Measurements from ENCODE around the gene TRAPPC5.

TRAPPC5 gene

DNA sequence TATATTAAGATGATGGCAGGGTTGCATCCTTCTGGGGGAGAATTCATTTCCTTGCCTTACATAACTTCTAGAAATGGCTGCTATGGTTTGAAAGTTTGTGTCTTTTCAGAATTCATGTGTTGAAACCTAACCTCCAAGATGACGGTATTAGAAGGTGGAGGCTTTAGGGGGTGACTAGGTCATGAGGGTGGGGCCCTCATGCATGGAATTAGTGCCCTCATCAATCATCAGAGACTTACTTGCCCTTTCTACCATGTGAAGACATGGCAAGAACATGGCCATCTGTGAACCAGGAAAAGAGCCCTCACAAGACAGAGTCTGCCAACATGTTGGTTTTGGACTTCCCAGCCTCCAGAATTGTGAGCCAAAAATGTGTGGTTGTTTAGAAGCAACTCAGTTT is 36.1 kb downstream of the TRAPPC5 start:
- Mint-ChIP-seq H3K27ac (peak overlapping the region; percentile 46), H3K4me3 (no peak overlapping the region), H3K27me3 (no peaks in the 10 kb centered on the region), H3K36me3 (no peaks in the 10 kb centered on the region), H3K9me3 (ENCODE audit: low read depth) (no peaks in the 10 kb centered on the region), H3K4me1 (ENCODE audit: low read depth) (peaks cover 34% of the 10 kb centered on the region)

DNA sequence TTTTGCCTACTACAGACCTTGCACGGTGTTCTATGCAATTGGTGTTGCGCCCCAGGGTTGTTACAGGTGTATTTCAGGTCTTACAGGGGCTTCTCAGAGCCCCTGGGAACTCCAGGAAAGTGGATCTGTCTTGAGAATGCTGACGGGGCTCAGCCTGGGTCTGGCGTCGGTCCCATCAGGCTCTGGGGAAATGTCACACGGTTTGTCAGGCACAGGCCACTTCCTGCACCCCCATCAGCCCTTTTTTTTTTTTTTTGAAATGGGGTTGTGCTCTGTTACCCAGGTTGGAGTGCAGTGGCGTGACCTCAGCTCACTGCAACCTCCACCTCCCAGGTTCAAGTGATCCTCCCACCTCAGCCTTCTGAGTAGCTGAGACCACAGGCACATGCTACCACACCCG is 38.0 kb downstream of the TRAPPC5 start:
- Mint-ChIP-seq H3K4me3 (peak overlapping the region; percentile 48), H3K36me3 (no peaks in the 10 kb centered on the region), H3K27me3 (no peaks in the 10 kb centered on the region), H3K27ac (peak overlapping the region; percentile 70), H3K9me3 (ENCODE audit: low read depth) (no peaks in the 10 kb centered on the region), H3K4me1 (ENCODE audit: low read depth) (peaks cover 34% of the 10 kb centered on the region)

GRCh38 chr19:7720351-7720750 is 39.7 kb downstream of the TRAPPC5 start:
- Mint-ChIP-seq H3K36me3 (no peaks in the 10 kb centered on the region), H3K4me3 (no peak overlapping the region), H3K27me3 (no peaks in the 10 kb centered on the region), H3K27ac (no peak overlapping the region), H3K4me1 (ENCODE audit: low read depth) (peaks cover 23% of the 10 kb centered on the region), H3K9me3 (ENCODE audit: low read depth) (no peaks in the 10 kb centered on the region)

GRCh38 chr19:7722231-7722651 is 41.6 kb downstream of the TRAPPC5 start:
- no peaks in the 10 kb centered on the region for H3K27me3 Mint-ChIP-seq
- H3K4me1 Mint-ChIP-seq (ENCODE audit: low read depth), result peaks cover 14% of the 10 kb centered on the region
- no peaks in the 10 kb centered on the region for H3K9me3 Mint-ChIP-seq (ENCODE audit: low read depth)
- H3K36me3 Mint-ChIP-seq, result no peaks in the 10 kb centered on the region
- no peak overlapping the region for H3K27ac Mint-ChIP-seq
- no peak overlapping the region for H3K4me3 Mint-ChIP-seq

- Mint-ChIP-seq H3K27me3 (peaks cover 21% of the 10 kb centered on the region), H3K4me3 (no peak overlapping the region), H3K36me3 (peaks cover 3% of the 10 kb centered on the region), H3K9me3 (ENCODE audit: low read depth) (no peaks in the 10 kb centered on the region), H3K4me1 (ENCODE audit: low read depth) (peaks cover 12% of the 10 kb centered on the region), H3K27ac (no peak overlapping the region)
Observed at GRCh38 chr19:7725791-7726190, 45.2 kb downstream of the TRAPPC5 start.

DNA sequence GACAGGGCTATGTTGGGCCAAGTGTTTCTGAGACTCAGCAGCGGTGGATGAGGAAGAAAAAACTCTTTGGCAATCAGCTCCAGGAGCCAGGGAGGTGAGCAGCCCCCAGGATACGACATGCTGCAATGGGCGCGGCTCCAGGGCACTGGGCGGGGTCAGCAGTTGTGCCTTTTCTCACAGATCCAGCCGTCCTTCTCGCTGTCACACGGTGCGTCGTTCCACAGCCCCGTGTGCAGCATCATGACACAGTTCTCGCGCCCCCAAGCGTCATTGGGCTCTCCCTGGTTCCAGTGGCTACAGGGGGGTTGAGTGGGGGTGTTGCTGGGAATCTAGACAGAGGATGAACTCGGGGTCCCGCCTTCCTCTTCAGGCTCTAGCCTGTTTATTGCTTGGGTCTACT is 48.6 kb downstream of the TRAPPC5 start:
- Mint-ChIP-seq H3K36me3 (peaks cover 3% of the 10 kb centered on the region), H3K4me3 (no peak overlapping the region), H3K4me1 (ENCODE audit: low read depth) (peaks cover 12% of the 10 kb centered on the region), H3K27me3 (peaks cover 23% of the 10 kb centered on the region), H3K9me3 (ENCODE audit: low read depth) (no peaks in the 10 kb centered on the region), H3K27ac (no peak overlapping the region)

DNA sequence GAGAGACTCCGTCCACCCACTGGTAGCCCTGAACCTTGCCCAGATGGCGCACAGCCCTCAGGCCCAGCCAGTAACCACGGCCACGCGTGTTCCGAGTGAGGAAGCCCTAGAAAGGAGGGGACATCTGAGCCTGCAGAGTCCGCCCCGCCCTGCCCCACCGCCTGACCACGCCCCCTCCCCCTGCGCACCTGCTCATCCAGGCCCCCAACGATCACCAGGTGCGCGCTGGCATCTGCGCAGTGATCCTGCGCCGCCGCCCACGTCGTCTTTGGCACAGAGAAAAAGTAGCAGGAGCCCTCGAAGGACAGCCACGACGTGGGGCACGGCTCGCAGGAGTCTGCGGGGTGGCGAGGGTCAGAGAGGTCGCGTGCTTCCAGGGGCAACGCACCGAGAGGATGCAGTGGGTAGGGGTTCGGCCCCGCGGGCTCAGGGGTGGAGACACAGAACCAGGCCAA is 49.2 kb downstream of the TRAPPC5 start:
- Mint-ChIP-seq H3K4me1 (ENCODE audit: low read depth) (peaks cover 12% of the 10 kb centered on the region), H3K9me3 (ENCODE audit: low read depth) (no peaks in the 10 kb centered on the region), H3K4me3 (peak overlapping the region; percentile 60), H3K27me3 (peaks cover 23% of the 10 kb centered on the region), H3K36me3 (peaks cover 3% of the 10 kb centered on the region), H3K27ac (no peak overlapping the region)

GRCh38 chr19:7730286-7731217 is 49.9 kb downstream of the TRAPPC5 start:
- no peak overlapping the region for H3K27ac Mint-ChIP-seq
- H3K9me3 Mint-ChIP-seq (ENCODE audit: low read depth), result no peaks in the 10 kb centered on the region
- peaks cover 3% of the 10 kb centered on the region for H3K36me3 Mint-ChIP-seq
- H3K27me3 Mint-ChIP-seq, result peaks cover 23% of the 10 kb centered on the region
- no peak overlapping the region for H3K4me3 Mint-ChIP-seq
- H3K4me1 Mint-ChIP-seq (ENCODE audit: low read depth), result peaks cover 12% of the 10 kb centered on the region

GRCh38 chr19:7731218-7731595 is 50.6 kb downstream of the TRAPPC5 start:
- Mint-ChIP-seq H3K4me3 (no peak overlapping the region), H3K9me3 (ENCODE audit: low read depth) (no peaks in the 10 kb centered on the region), H3K36me3 (peaks cover 3% of the 10 kb centered on the region), H3K27me3 (peaks cover 23% of the 10 kb centered on the region), H3K27ac (no peak overlapping the region), H3K4me1 (ENCODE audit: low read depth) (peaks cover 12% of the 10 kb centered on the region)

DNA sequence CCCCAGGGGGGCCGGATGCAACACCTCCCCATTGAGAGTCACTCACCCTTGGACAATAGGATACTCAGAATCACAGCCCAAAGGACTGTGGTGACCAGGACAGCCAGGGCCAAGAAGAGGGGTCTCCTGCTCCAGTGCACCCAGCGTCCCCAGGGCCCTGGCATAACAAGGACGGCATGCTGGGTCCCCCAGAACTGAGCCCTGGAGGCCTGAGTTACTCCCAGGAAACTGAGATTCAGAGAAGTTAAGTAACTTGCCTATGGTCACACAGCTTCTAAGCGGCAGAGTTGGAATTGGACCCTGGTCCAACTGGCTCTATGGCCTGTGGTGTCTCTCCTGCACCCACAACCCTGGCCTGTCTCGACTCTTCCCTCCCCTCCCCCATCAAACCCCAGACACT is 51.0 kb downstream of the TRAPPC5 start:
- no peaks in the 10 kb centered on the region for H3K9me3 Mint-ChIP-seq (ENCODE audit: low read depth)
- H3K4me1 Mint-ChIP-seq (ENCODE audit: low read depth), result peaks cover 12% of the 10 kb centered on the region
- peaks cover 3% of the 10 kb centered on the region for H3K36me3 Mint-ChIP-seq
- H3K4me3 Mint-ChIP-seq, result no peak overlapping the region
- H3K27ac Mint-ChIP-seq, result no peak overlapping the region
- H3K27me3 Mint-ChIP-seq, result peaks cover 23% of the 10 kb centered on the region

GRCh38 chr19:7732045-7732444 is 51.4 kb downstream of the TRAPPC5 start, which contains the start of gene CLEC4G:
CLEC4G (minus strand) TSS chr19:7732110; CDS start chr19:7732102, 8 bp downstream.
- H3K9me3 Mint-ChIP-seq (ENCODE audit: low read depth), result no peaks in the 10 kb centered on the region
- H3K36me3 Mint-ChIP-seq, result peaks cover 3% of the 10 kb centered on the region
- no peak within 1 kb of the TSS for H3K27ac Mint-ChIP-seq
- H3K27me3 Mint-ChIP-seq, result peaks cover 23% of the 10 kb centered on the region
- H3K4me1 Mint-ChIP-seq (ENCODE audit: low read depth), result peaks cover 12% of the 10 kb centered on the region
- peak within 1 kb of the TSS; percentile 5 for H3K4me3 Mint-ChIP-seq

DNA sequence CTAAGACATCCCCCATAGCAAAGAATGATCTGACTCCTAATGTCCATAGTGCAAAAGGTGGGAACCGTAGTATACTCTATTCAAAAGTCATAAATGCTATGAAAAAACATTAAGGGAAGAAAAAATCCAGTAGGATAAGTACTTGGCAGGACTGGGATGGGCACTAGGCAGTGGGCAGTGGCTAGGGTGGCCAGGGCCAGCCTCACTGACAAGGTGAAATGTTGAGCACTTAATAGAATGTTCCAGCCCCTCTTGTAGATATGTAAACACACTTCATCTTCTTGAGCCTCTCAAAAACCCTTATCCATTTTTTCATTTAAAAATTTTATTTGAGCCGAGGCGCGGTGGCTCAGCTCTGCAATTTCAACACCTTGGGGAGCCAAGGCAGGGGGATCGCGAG is 52.7 kb downstream of the TRAPPC5 start:
- Mint-ChIP-seq H3K27me3 (peaks cover 15% of the 10 kb centered on the region), H3K27ac (no peak overlapping the region), H3K9me3 (ENCODE audit: low read depth) (no peaks in the 10 kb centered on the region), H3K4me3 (no peak overlapping the region), H3K36me3 (peaks cover under 1% of the 10 kb centered on the region), H3K4me1 (ENCODE audit: low read depth) (peaks cover 16% of the 10 kb centered on the region)

- peaks cover 5% of the 10 kb centered on the region for H3K27me3 Mint-ChIP-seq
- no peaks in the 10 kb centered on the region for H3K9me3 Mint-ChIP-seq (ENCODE audit: low read depth)
- no peak overlapping the region for H3K4me3 Mint-ChIP-seq
- no peaks in the 10 kb centered on the region for H3K36me3 Mint-ChIP-seq
- H3K4me1 Mint-ChIP-seq (ENCODE audit: low read depth), result peaks cover 9% of the 10 kb centered on the region
- no peak overlapping the region for H3K27ac Mint-ChIP-seq
Observed at GRCh38 chr19:7734220-7735203, 53.9 kb downstream of the TRAPPC5 start.

- Mint-ChIP-seq H3K4me3 (no peak overlapping the region), H3K9me3 (ENCODE audit: low read depth) (no peaks in the 10 kb centered on the region), H3K27ac (no peak overlapping the region), H3K36me3 (no peaks in the 10 kb centered on the region), H3K4me1 (ENCODE audit: low read depth) (peaks cover 3% of the 10 kb centered on the region), H3K27me3 (peaks cover 2% of the 10 kb centered on the region)
Observed at GRCh38 chr19:7736148-7736547, 55.5 kb downstream of the TRAPPC5 start.

DNA sequence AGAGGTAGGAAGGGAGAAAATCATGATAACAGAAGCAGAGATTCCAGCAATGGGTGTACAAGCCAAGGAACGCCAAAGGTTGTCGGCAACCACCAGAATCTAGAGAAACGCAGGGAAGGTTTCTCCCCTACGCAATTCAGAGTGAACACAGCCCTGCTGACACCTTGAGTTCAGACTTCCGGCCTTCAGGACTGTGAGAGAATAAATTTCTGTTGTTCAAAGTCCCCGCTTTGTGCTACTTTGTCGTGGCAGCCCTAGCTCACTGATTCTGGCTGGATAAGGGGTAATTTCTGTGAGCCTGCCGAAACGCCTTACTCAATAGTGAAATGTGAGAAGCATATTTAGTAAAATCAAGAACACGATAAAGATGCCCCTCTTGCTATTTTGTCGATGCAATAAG is 56.6 kb downstream of the TRAPPC5 start:
- H3K27me3 Mint-ChIP-seq, result peaks cover 3% of the 10 kb centered on the region
- no peaks in the 10 kb centered on the region for H3K36me3 Mint-ChIP-seq
- H3K9me3 Mint-ChIP-seq (ENCODE audit: low read depth), result no peaks in the 10 kb centered on the region
- H3K4me1 Mint-ChIP-seq (ENCODE audit: low read depth), result peaks cover 3% of the 10 kb centered on the region
- no peak overlapping the region for H3K4me3 Mint-ChIP-seq
- no peak overlapping the region for H3K27ac Mint-ChIP-seq
